ENCODE data around the gene RAC2. TPM values are rescaled to one million over a fixed set of nuclear protein-coding genes. Genes with fewer than 3 reads are reported as not detected.

Gene RAC2
- total RNA-seq, 1 experiment from 2014 or later: 50.5 TPM

- intact Hi-C loops (cut with micrococcal nuclease): no loop called here
- Histone ChIP-seq H3K27ac (ENCODE audit: low read length) (no peak overlapping the region), H3K4me2 (ENCODE audit: low read length) (no peak overlapping the region), H3K9me3 (ENCODE audit: low read length) (no peaks in the 10 kb centered on the region), H3K9me2 (replicated peaks; ENCODE audit: low read length) (no peaks in the 10 kb centered on the region), H4K20me1 (ENCODE audit: low read length) (no peaks in the 10 kb centered on the region), H3K27me3 (ENCODE audit: low read length) (no peaks in the 10 kb centered on the region), H3K9ac (ENCODE audit: low read length) (no peak overlapping the region), H3K4me3 (ENCODE audit: low read length) (no peak overlapping the region), H3F3A (ENCODE audit: low read length, unreplicated experiment) (no peaks in the 10 kb centered on the region), H3K36me3 (ENCODE audit: low read depth, low read length) (no peaks in the 10 kb centered on the region), H3K79me2 (ENCODE audit: low read length) (no peaks in the 10 kb centered on the region), H3K4me1 (ENCODE audit: insufficient read depth, low read length) (no peaks in the 10 kb centered on the region), H2AFZ (ENCODE audit: low read length) (no peak overlapping the region)
- POLR2A ChIA-PET (ENCODE audit: unreplicated experiment): no interaction called here
- no peak for TF ChIP-seq CTCF (conservative IDR thresholded peaks at IDR 0.05; ENCODE audit: low read depth, low read length)
- TF ChIP-seq EZH2 (IDR thresholded peaks at IDR 0.05; ENCODE audit: low read length, unreplicated experiment): no peak
- no peak for TF ChIP-seq EZH2phosphoT487 (IDR thresholded peaks at IDR 0.05; ENCODE audit: borderline replicate concordance, low read length)
- DNase-seq (no peak), ATAC-seq (no peak)
- no TSS peak for BruUV-seq (replicated peaks)
- CTCF ChIA-PET: no interaction called here
Observed at GRCh38 chr22:37213218-37213855, 30.7 kb downstream of the RAC2 start.

GRCh38 chr22:37212174-37212906, 31.7 kb downstream of the RAC2 start, which contains the start of gene SSTR3:
SSTR3 (minus strand) TSS chr22:37212477; CDS start chr22:37207803, 4,674 bp downstream.
- no peaks in the 10 kb centered on the region for H3K9me3 ChIP-seq (ENCODE audit: low read length)
- intact Hi-C loops (cut with micrococcal nuclease): no loop called here
- no peak within 1 kb of the TSS for H3K4me3 ChIP-seq (ENCODE audit: low read length)
- no peak within 1 kb of the TSS for H2AFZ ChIP-seq (ENCODE audit: low read length)
- H3K36me3 ChIP-seq (ENCODE audit: low read depth, low read length): no peaks in the 10 kb centered on the region
- H3K27ac ChIP-seq (ENCODE audit: low read length): no peak within 1 kb of the TSS
- no peaks in the 10 kb centered on the region for H3F3A ChIP-seq (ENCODE audit: low read length, unreplicated experiment)
- CTCF ChIA-PET: no interaction called here
- BruUV-seq (replicated peaks): no TSS peak
- no peaks in the 10 kb centered on the region for H3K79me2 ChIP-seq (ENCODE audit: low read length)
- ATAC-seq (no peak), DNase-seq (no peak)
- POLR2A ChIA-PET (ENCODE audit: unreplicated experiment): no interaction called here
- H3K27me3 ChIP-seq (ENCODE audit: low read length): no peaks in the 10 kb centered on the region
- no peaks in the 10 kb centered on the region for H3K9me2 ChIP-seq (replicated peaks; ENCODE audit: low read length)
- H3K9ac ChIP-seq (ENCODE audit: low read length): no peak within 1 kb of the TSS
- no peak within 1 kb of the TSS for H3K4me2 ChIP-seq (ENCODE audit: low read length)
- no peaks in the 10 kb centered on the region for H4K20me1 ChIP-seq (ENCODE audit: low read length)
- H3K4me1 ChIP-seq (ENCODE audit: insufficient read depth, low read length): no peaks in the 10 kb centered on the region
- TF ChIP-seq CTCF (conservative IDR thresholded peaks at IDR 0.05; ENCODE audit: low read depth, low read length) (no peak), EZH2 (IDR thresholded peaks at IDR 0.05; ENCODE audit: low read length, unreplicated experiment) (no peak), EZH2phosphoT487 (IDR thresholded peaks at IDR 0.05; ENCODE audit: borderline replicate concordance, low read length) (no peak)

- no peaks in the 10 kb centered on the region for H3K4me1 ChIP-seq (ENCODE audit: insufficient read depth, low read length)
- POLR2A ChIA-PET (ENCODE audit: unreplicated experiment): no interaction called here
- CTCF ChIA-PET: no interaction called here
Observed at GRCh38 chr22:37211866-37212173, 32.2 kb downstream of the RAC2 start.

More at GRCh38 chr22:37211866-37212173, 32.2 kb downstream of the RAC2 start:
- no peaks in the 10 kb centered on the region for H3K9me3 ChIP-seq (ENCODE audit: low read length)
- no TSS peak for BruUV-seq (replicated peaks)
- no peak for TF ChIP-seq CTCF (conservative IDR thresholded peaks at IDR 0.05; ENCODE audit: low read depth, low read length)
- no peak for TF ChIP-seq EZH2 (IDR thresholded peaks at IDR 0.05; ENCODE audit: low read length, unreplicated experiment)
- TF ChIP-seq EZH2phosphoT487 (IDR thresholded peaks at IDR 0.05; ENCODE audit: borderline replicate concordance, low read length): no peak
- no peak overlapping the region for H3K27ac ChIP-seq (ENCODE audit: low read length)
- no peaks in the 10 kb centered on the region for H3K36me3 ChIP-seq (ENCODE audit: low read depth, low read length)
- no peaks in the 10 kb centered on the region for H3F3A ChIP-seq (ENCODE audit: low read length, unreplicated experiment)
- intact Hi-C loops (cut with micrococcal nuclease): no loop called here
- H3K4me3 ChIP-seq (ENCODE audit: low read length): no peak overlapping the region
- ATAC-seq (no peak), DNase-seq (no peak)
- H3K27me3 ChIP-seq (ENCODE audit: low read length): no peaks in the 10 kb centered on the region
- no peak overlapping the region for H3K9ac ChIP-seq (ENCODE audit: low read length)
- H3K9me2 ChIP-seq (replicated peaks; ENCODE audit: low read length): no peaks in the 10 kb centered on the region
- H4K20me1 ChIP-seq (ENCODE audit: low read length): no peaks in the 10 kb centered on the region
- H2AFZ ChIP-seq (ENCODE audit: low read length): no peak overlapping the region
- H3K79me2 ChIP-seq (ENCODE audit: low read length): no peaks in the 10 kb centered on the region
- H3K4me2 ChIP-seq (ENCODE audit: low read length): no peak overlapping the region
